CD8-positive, alpha-beta memory T cell (primary cell): ENCODE results near the gene LPP. TPM values are rescaled to one million over a fixed set of nuclear protein-coding genes. Genes with fewer than 3 reads are reported as not detected.

Experiments used
- CTCF ChIA-PET: fragments of 350-600 bp; sonication (Branson Sonifier 250); formaldehyde crosslinking; loops from one replicate; lab custom pipeline; 2021; ENCODE audit warnings: antibody characterized with exemption; lab: Charles Lee
- POLR2A ChIA-PET: fragments of 350-600 bp; sonication (Branson Sonifier 250); formaldehyde crosslinking; loops from one replicate; lab custom pipeline; 2021; ENCODE audit warnings: antibody characterized with exemption; lab: Charles Lee
- DNase-seq, 5 donors: peaks; one replicate each; pipeline versions ENCODE4 v3.0.0 to v3.0.0-alpha.2; 2020 to 2022; ENCODE audit warnings: mixed read lengths in 1 of 5
- H3K27ac ChIP-seq: one replicate; pipeline ENCODE4 v1.7.0; 2013; ENCODE audit warnings: low read depth, mild to moderate bottlenecking, low read length, moderate library complexity
- H3K27me3 ChIP-seq: 2 replicates; pipeline ENCODE4 v1.7.0; 2013; ENCODE audit warnings: low read length, mild to moderate bottlenecking; ENCODE audit not compliant: insufficient read depth, poor library complexity, severe bottlenecking
- H3K36me3 ChIP-seq: 2 replicates; pipeline ENCODE4 v1.7.0; 2013; ENCODE audit warnings: mild to moderate bottlenecking, low read length, moderate library complexity; ENCODE audit not compliant: insufficient read depth
- H3K4me1 ChIP-seq: 2 replicates; pipeline ENCODE4 v1.7.0; 2013; ENCODE audit warnings: mild to moderate bottlenecking, low read length, moderate library complexity; ENCODE audit not compliant: insufficient read depth
- H3K4me3 ChIP-seq: 2 replicates; pipeline ENCODE4 v1.7.0; 2013; ENCODE audit warnings: mild to moderate bottlenecking, low read length
- H3K9me3 ChIP-seq: 2 replicates; pipeline ENCODE4 v1.7.0; 2013; ENCODE audit warnings: mild to moderate bottlenecking, low read length
- H3K27ac Mint-ChIP-seq, 8 donors: one replicate each; pipeline ENCODE4 v1.8.0; 2020 to 2021; ENCODE audit warnings: mixed read lengths in 8 of 8, mild to moderate bottlenecking in 6 of 8, inconsistent platforms in 3 of 8, moderate library complexity in 3 of 8
- H3K27me3 Mint-ChIP-seq, 2 donors: one replicate each; pipeline ENCODE4 v1.8.0; 2020 to 2021; ENCODE audit warnings: mixed read lengths in 2 of 2, mild to moderate bottlenecking in 1 of 2, moderate library complexity in 1 of 2
- H3K36me3 Mint-ChIP-seq, 3 donors: one replicate each; pipeline ENCODE4 v1.8.0; 2020 to 2021; ENCODE audit warnings: mixed read lengths in 3 of 3, inconsistent platforms in 1 of 3, mild to moderate bottlenecking in 1 of 3
- H3K4me1 Mint-ChIP-seq, 3 donors: one replicate each; pipeline ENCODE4 v1.8.0; 2020 to 2021; ENCODE audit warnings: mixed read lengths in 3 of 3, inconsistent platforms in 1 of 3, mild to moderate bottlenecking in 1 of 3
- H3K4me3 Mint-ChIP-seq, 7 donors: one replicate each; pipeline ENCODE4 v1.8.0; 2020 to 2021; ENCODE audit warnings: mixed read lengths in 7 of 7, mild to moderate bottlenecking in 6 of 7, moderate library complexity in 4 of 7, inconsistent platforms in 2 of 7
- H3K9me3 Mint-ChIP-seq, 5 donors: one replicate each; pipeline ENCODE4 v1.8.0; 2020 to 2022; ENCODE audit warnings: mixed read lengths in 5 of 5, mild to moderate bottlenecking in 3 of 5, moderate library complexity in 2 of 5, inconsistent platforms in 1 of 5
- polyA plus RNA-seq: library from polyadenylated mRNA; unstranded; fragments of 300-500 nt; fragmentation: Illumina TruSeq; gene quantifications from one replicate; pipeline ENCODE4 v1.2.3, GENCODE V29; 2021
- total RNA-seq, 2 experiments: library from RNA; stranded (reverse); gene quantifications; one replicate each; pipeline ENCODE4 v1.2.3, GENCODE V29; 2021

The LPP gene
- total and polyA plus RNA-seq, 3 experiments from 2014 or later, result 13.4 to 23.5 (median 18.0) TPM

DNA sequence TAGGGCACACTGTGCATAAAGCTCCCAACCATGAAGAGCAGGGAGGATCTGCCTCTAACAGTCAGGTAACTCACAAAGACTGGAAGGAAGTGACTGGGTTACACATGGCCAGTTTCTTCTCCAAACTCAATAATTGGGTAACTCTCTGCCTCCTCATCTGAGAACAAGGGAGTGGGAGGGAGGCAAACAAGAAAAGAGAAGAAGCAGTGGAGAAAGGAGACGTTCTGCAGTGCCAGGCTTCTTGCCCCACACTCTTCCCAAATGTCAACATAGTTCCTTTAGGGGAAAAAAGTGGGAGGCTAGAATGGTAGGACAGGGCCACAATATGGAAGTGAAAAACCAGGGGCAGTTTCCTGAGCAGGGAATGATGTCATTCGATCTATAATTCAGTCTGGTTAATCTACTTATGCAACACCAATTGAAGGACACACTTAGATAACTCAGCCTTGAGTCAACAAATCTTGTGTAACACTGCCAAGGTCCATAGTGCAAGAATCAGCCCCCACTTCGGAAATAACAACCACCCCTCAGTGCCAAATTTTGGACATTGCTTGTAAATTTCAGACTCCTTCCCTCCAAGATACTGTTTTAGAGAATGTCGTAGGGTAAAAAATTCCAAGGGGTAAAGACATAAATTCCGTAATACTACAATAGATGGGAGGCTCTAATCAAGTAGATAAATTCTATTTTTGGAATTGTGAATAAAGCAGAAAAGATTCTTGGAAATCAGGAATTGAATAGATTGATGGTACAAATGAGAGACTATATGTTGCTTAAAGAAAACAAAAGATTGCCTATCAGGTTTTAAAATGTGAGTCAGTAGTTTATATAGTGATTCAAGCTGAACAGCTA lies 143.0 kb downstream of the LPP start:
- H3K4me1 ChIP-seq, result peaks cover 12% of the 10 kb centered on the region

DNA sequence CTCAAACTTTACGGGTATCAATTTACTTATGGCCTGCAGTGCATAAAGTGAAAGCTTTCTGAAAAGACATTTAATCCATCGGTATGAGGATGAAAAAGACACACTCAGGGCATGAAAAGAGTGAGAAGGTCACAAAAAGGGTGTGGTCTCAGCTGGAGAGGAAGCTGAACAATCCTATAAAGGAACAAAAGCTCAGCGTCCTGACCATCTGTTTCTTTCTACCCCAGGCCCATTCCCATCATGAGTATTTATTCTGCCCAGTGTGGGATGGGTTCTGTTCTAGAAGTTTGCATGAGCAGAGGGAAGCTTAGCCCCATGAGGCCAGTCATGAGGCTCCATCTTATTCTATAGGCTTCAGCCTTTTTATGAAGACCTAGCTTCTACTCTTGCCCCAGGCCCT lies 144.6 kb downstream of the LPP start:
- POLR2A ChIA-PET, result no interaction called here
- Mint-ChIP-seq H3K4me3 (peak overlapping the region in 4 of 7 donors; percentile 10 to 58 (median 38)), H3K4me1 (peaks cover 45 to 66% (median 49%) of the 10 kb centered on the region in 3 donors), H3K9me3 (no peaks in the 10 kb centered on the region), H3K36me3 (peaks cover 0 to 6% (median 4%) of the 10 kb centered on the region in 3 donors), H3K27ac (peak overlapping the region in 2 of 8 donors; percentile 7 to 57), H3K27me3 (no peaks in the 10 kb centered on the region)
- no peaks in the 10 kb centered on the region for H3K9me3 ChIP-seq
- peaks cover 12% of the 10 kb centered on the region for H3K4me1 ChIP-seq
- CTCF ChIA-PET, result interaction anchor here (0.8 to 1.8 kb wide), 2 partner anchors 556 to 558 kb away, joined by 3 to 9 read pairs; no protein-coding TSS in a partner anchor
- no peak overlapping the region for H3K27ac ChIP-seq
- H3K36me3 ChIP-seq, result no peaks in the 10 kb centered on the region
- no peak overlapping the region for H3K4me3 ChIP-seq
- DNase-seq, result no peak
- H3K27me3 ChIP-seq, result no peaks in the 10 kb centered on the region

More for the DNA sequence above, 143.0 kb downstream of the LPP start:
- Histone ChIP-seq H3K4me3 (no peak overlapping the region), H3K27me3 (no peaks in the 10 kb centered on the region), H3K9me3 (no peaks in the 10 kb centered on the region), H3K27ac (no peak overlapping the region), H3K36me3 (no peaks in the 10 kb centered on the region)
- no peaks in the 10 kb centered on the region for H3K27me3 Mint-ChIP-seq
- no peak for DNase-seq
- peaks cover 47 to 72% (median 57%) of the 10 kb centered on the region in 3 donors for H3K4me1 Mint-ChIP-seq
- ChIA-PET POLR2A (no interaction called here), CTCF (interaction anchor here (1.5 to 1.8 kb wide), 2 partner anchors 55 to 556 kb away, joined by 4 to 9 read pairs; no protein-coding TSS in a partner anchor)
- peaks cover 0 to 4% (median 2%) of the 10 kb centered on the region in 3 donors for H3K36me3 Mint-ChIP-seq
- H3K9me3 Mint-ChIP-seq, result no peaks in the 10 kb centered on the region
- H3K27ac Mint-ChIP-seq, result no peak overlapping the region
- H3K4me3 Mint-ChIP-seq, result no peak overlapping the region

DNA sequence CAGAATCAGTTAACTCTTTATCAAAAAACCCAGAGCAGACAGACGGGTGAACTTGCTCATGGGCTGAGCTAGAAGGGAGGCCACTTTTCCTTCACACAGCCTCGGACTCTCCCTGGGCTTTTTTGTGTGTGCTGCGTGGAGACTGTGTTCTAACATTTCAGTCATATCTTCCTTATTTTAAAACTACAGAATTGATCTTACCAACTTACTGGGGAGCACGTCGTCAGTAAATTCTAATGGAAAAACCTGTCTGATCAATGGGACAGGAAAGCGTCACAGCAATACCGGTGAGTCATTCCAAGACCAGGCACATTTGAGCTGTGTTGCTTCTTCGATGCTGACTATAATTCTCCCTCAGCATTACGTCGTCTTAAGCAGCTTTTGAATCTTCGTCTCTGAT lies 145.1 kb downstream of the LPP start:
- Histone ChIP-seq H3K27me3 (no peaks in the 10 kb centered on the region), H3K9me3 (no peaks in the 10 kb centered on the region), H3K4me3 (no peak overlapping the region), H3K4me1 (peaks cover 12% of the 10 kb centered on the region), H3K36me3 (no peaks in the 10 kb centered on the region), H3K27ac (no peak overlapping the region)
- DNase-seq, result no peak
- ChIA-PET POLR2A (no interaction called here), CTCF (interaction anchor here (0.5 to 0.8 kb wide), 2 partner anchors 461 to 556 kb away, joined by 3 read pairs; no protein-coding TSS in a partner anchor)
- H3K4me1 Mint-ChIP-seq, result peaks cover 43 to 63% (median 45%) of the 10 kb centered on the region in 3 donors
- peak overlapping the region in 6 of 7 donors; percentile 10 to 58 (median 36) for H3K4me3 Mint-ChIP-seq
- peak overlapping the region in 3 of 8 donors; percentile 7 to 57 (median 49) for H3K27ac Mint-ChIP-seq
- H3K36me3 Mint-ChIP-seq, result peaks cover 0 to 6% (median 2%) of the 10 kb centered on the region in 3 donors
- no peaks in the 10 kb centered on the region for H3K27me3 Mint-ChIP-seq
- H3K9me3 Mint-ChIP-seq, result no peaks in the 10 kb centered on the region

GRCh38 chr3:188299708-188300107 lies 145.8 kb downstream of the LPP start:
- H3K9me3 ChIP-seq, result no peaks in the 10 kb centered on the region
- Mint-ChIP-seq H3K4me3 (peak overlapping the region in 2 of 7 donors; percentile 12 to 58), H3K4me1 (peaks cover 39 to 56% (median 40%) of the 10 kb centered on the region in 3 donors), H3K9me3 (no peaks in the 10 kb centered on the region), H3K27me3 (no peaks in the 10 kb centered on the region), H3K27ac (peak overlapping the region in 1 of 8 donors; percentile 49), H3K36me3 (peaks cover 0 to 6% (median 0%) of the 10 kb centered on the region in 3 donors)
- no peak overlapping the region for H3K27ac ChIP-seq
- ChIA-PET CTCF (interaction anchor here (0.5 kb wide), 1 partner anchor 461 kb away, joined by 3 read pairs; no protein-coding TSS in a partner anchor), POLR2A (no interaction called here)
- H3K27me3 ChIP-seq, result no peaks in the 10 kb centered on the region
- H3K4me1 ChIP-seq, result peaks cover 12% of the 10 kb centered on the region
- H3K36me3 ChIP-seq, result no peaks in the 10 kb centered on the region
- no peak overlapping the region for H3K4me3 ChIP-seq
- DNase-seq, result no peak

GRCh38 chr3:188301147-188301546 lies 147.2 kb downstream of the LPP start:
- ChIA-PET POLR2A (no interaction called here), CTCF (no interaction called here)
- H3K4me1 ChIP-seq, result peaks cover 12% of the 10 kb centered on the region
- no peak overlapping the region for H3K4me3 ChIP-seq
- H3K27me3 Mint-ChIP-seq, result no peaks in the 10 kb centered on the region
- no peaks in the 10 kb centered on the region for H3K9me3 Mint-ChIP-seq
- no peaks in the 10 kb centered on the region for H3K36me3 ChIP-seq
- no peaks in the 10 kb centered on the region for H3K27me3 ChIP-seq
- no peak overlapping the region for H3K27ac Mint-ChIP-seq
- peaks cover 33 to 47% (median 34%) of the 10 kb centered on the region in 3 donors for H3K4me1 Mint-ChIP-seq
- peak overlapping the region in 1 of 7 donors; percentile 19 for H3K4me3 Mint-ChIP-seq
- no peak overlapping the region for H3K27ac ChIP-seq
- H3K9me3 ChIP-seq, result no peaks in the 10 kb centered on the region
- DNase-seq, result no peak
- H3K36me3 Mint-ChIP-seq, result peaks cover 5 to 10% (median 5%) of the 10 kb centered on the region in 3 donors

GRCh38 chr3:188303286-188303799 lies 149.4 kb downstream of the LPP start:
- no peak overlapping the region for H3K27ac ChIP-seq
- H3K9me3 ChIP-seq, result no peaks in the 10 kb centered on the region
- Mint-ChIP-seq H3K36me3 (peaks cover 8 to 13% (median 11%) of the 10 kb centered on the region in 3 donors), H3K4me3 (no peak overlapping the region), H3K27me3 (no peaks in the 10 kb centered on the region), H3K4me1 (peaks cover 16 to 30% (median 25%) of the 10 kb centered on the region in 3 donors), H3K27ac (no peak overlapping the region), H3K9me3 (no peaks in the 10 kb centered on the region)
- no peaks in the 10 kb centered on the region for H3K27me3 ChIP-seq
- H3K36me3 ChIP-seq, result no peaks in the 10 kb centered on the region
- peaks cover 7% of the 10 kb centered on the region for H3K4me1 ChIP-seq
- DNase-seq, result no peak
- no peak overlapping the region for H3K4me3 ChIP-seq
- POLR2A ChIA-PET, result no interaction called here
- CTCF ChIA-PET, result no interaction called here

DNA sequence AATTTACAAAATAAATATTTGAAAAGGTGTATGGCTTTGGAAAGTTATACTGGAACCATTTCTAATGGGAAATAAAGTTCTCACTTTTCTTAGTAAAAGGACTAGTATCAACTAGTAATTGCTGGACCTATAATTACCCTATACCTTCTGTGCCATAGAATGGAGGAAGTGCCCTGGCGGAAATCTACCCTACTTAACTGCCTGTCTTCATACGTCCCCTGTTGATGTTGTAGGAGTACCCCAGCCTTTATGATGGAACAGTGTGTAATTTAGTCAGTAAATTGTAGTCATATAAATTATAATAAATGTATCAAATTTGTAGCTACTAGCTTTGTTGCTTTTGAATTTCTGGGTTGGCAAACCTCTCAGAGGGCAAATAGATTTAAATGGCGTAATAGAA lies 149.9 kb downstream of the LPP start:
- Histone ChIP-seq H3K9me3 (no peaks in the 10 kb centered on the region), H3K36me3 (no peaks in the 10 kb centered on the region), H3K27me3 (no peaks in the 10 kb centered on the region), H3K4me3 (no peak overlapping the region), H3K27ac (no peak overlapping the region), H3K4me1 (peaks cover 2% of the 10 kb centered on the region)
- H3K4me1 Mint-ChIP-seq, result peaks cover 11 to 26% (median 23%) of the 10 kb centered on the region in 3 donors
- H3K9me3 Mint-ChIP-seq, result no peaks in the 10 kb centered on the region
- no peaks in the 10 kb centered on the region for H3K27me3 Mint-ChIP-seq
- H3K27ac Mint-ChIP-seq, result no peak overlapping the region
- POLR2A ChIA-PET, result no interaction called here
- DNase-seq, result no peak
- peaks cover 8 to 13% (median 11%) of the 10 kb centered on the region in 3 donors for H3K36me3 Mint-ChIP-seq
- no peak overlapping the region for H3K4me3 Mint-ChIP-seq
- CTCF ChIA-PET, result no interaction called here

- no peaks in the 10 kb centered on the region for H3K27me3 Mint-ChIP-seq
- Histone ChIP-seq H3K4me1 (no peaks in the 10 kb centered on the region), H3K9me3 (no peaks in the 10 kb centered on the region), H3K36me3 (no peaks in the 10 kb centered on the region), H3K4me3 (no peak overlapping the region), H3K27ac (no peak overlapping the region), H3K27me3 (no peaks in the 10 kb centered on the region)
- peaks cover 8 to 13% (median 11%) of the 10 kb centered on the region in 3 donors for H3K36me3 Mint-ChIP-seq
- H3K4me3 Mint-ChIP-seq, result no peak overlapping the region
- POLR2A ChIA-PET, result no interaction called here
- no peaks in the 10 kb centered on the region for H3K9me3 Mint-ChIP-seq
- peaks cover 9 to 25% (median 22%) of the 10 kb centered on the region in 3 donors for H3K4me1 Mint-ChIP-seq
- CTCF ChIA-PET, result interaction anchor here (0.6 kb wide), 1 partner anchor 55 kb away, joined by 3 read pairs; no protein-coding TSS in a partner anchor
- H3K27ac Mint-ChIP-seq, result peak overlapping the region in 1 of 8 donors; percentile 15
- no peak for DNase-seq
Observed at GRCh38 chr3:188304501-188304900, 150.5 kb downstream of the LPP start.
